ENCODE results near the gene CELF2.

The CELF2 gene

DNA sequence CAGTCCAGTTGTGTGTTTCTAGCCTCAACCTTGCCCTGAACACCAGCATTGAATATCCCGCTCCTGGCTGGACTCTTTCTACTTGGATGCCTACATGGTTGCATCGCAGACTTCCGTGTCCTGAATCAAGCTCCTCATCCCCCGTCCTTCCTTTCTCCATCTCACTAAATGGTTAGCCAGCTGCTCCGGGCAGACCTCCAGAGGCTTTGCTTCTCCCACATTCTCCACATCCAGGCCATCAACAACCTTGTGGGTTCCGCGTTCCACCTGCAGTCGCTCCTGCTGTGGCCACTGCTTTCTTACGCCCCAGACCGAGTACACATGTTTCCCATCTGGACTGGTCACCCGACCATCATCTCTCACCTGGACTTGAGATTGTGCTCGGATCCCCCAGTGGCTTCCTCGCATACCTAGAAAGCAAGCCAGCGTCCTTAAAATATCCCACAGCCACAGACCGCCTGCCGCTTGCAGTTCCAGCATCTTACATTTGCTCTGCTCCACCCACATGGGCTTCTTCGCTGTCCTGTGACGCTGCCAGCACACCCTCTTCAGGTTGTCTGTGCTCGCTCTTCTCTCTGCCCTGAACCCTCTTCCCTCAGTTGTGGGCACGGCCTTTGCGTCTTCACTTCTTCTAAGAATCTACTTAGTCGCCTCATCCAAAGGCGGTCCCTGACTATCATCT, 25.9 kb downstream of the CELF2 start:
- TF ChIP-seq, protein P1, sequence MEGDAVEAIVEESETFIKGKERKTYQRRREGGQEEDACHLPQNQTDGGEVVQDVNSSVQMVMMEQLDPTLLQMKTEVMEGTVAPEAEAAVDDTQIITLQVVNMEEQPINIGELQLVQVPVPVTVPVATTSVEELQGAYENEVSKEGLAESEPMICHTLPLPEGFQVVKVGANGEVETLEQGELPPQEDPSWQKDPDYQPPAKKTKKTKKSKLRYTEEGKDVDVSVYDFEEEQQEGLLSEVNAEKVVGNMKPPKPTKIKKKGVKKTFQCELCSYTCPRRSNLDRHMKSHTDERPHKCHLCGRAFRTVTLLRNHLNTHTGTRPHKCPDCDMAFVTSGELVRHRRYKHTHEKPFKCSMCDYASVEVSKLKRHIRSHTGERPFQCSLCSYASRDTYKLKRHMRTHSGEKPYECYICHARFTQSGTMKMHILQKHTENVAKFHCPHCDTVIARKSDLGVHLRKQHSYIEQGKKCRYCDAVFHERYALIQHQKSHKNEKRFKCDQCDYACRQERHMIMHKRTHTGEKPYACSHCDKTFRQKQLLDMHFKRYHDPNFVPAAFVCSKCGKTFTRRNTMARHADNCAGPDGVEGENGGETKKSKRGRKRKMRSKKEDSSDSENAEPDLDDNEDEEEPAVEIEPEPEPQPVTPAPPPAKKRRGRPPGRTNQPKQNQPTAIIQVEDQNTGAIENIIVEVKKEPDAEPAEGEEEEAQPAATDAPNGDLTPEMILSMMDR (IDR thresholded peaks at IDR 0.05; ENCODE audit: low read length, missing control alignments), result no peak
- no peak overlapping the region for H3K4me3 ChIP-seq (replicated peaks; ENCODE audit: low read depth, low read length)
- no peak for DNase-seq (ENCODE audit: low read depth)

DNA sequence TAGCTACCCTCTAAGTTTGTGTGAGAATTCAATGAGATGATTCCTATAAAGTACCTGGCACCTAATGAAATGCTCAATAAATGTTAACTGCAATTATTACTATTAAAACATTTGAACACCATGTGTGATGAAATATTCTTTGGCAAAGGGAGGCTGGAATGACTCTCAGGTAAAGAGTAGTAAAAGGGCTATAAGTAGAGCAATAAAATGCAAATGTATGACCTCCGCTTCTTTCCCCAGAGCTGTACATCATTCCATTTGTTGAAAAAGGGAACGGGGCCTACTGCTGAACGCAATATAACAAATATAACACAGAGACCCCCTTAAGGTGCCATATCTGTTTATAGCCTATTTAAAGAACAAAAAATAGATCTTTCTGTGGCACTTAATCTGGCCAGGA, 27.8 kb downstream of the CELF2 start:
- H3K4me3 ChIP-seq (replicated peaks; ENCODE audit: low read depth, low read length), result no peak overlapping the region
- DNase-seq (ENCODE audit: low read depth), result no peak
- TF ChIP-seq, protein P1 (IDR thresholded peaks at IDR 0.05; ENCODE audit: low read length, missing control alignments), result no peak

DNA sequence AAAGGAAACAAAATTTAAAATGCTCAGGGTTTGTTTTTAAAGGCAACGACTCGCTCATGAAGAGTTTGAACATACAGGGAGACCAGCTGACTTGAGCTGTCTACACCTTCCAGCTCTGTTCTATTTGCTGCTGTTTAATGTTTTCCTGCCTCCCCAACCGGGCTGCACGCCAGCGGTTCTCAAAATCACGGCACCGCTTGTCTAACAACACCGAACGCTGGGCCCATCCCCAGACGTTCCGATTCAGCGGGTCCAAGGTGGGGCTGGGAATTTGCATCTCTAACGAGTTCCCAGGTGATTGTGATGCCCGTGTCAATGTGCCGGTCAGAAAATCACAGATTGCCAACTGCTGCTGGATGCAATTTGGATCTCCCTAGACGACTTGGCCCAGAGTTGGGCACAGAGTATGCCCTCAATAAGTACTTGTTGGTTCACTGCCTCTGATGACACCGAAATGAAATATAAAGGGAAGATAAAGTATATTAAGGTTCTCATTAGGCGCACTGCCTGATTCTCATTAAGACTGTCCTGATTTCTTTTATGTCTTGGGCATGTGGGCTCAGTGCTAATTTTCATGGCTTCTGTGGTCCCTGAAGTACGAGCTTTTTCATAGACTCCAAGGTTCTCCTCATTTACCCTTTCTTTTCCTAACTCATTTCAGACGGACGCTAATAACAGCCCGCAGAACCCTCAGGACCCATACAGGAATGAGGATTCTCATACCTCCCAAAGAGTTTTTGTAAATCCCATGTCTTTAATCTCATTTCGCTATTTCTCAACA, 28.5 kb downstream of the CELF2 start:
- no peak overlapping the region for H3K4me3 ChIP-seq (replicated peaks; ENCODE audit: low read depth, low read length)
- TF ChIP-seq, protein P1 (IDR thresholded peaks at IDR 0.05; ENCODE audit: low read length, missing control alignments), result no peak
- DNase-seq (ENCODE audit: low read depth), result peak; percentile 34

DNA sequence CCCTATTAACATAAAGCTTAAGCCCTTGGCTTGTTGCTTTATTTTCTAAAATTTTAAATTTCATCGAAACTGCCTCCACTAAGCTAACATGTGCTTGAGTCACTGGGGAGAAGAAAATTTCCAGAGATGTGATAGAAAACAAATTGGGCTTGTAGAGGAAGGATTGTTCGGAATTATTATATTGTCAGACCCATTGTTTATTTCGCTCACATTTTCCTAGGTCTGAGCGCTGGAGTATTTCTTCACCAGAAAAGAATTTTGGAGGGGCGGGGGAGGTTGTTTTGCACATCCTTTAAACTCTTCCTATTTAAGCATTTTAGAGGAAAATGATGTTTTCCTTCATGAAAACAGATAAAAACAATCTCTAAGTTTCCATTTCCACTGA, 29.1 kb downstream of the CELF2 start:
- DNase-seq (ENCODE audit: low read depth), result peak; percentile 38
- H3K4me3 ChIP-seq (replicated peaks; ENCODE audit: low read depth, low read length), result no peak overlapping the region
- TF ChIP-seq, protein P1 (IDR thresholded peaks at IDR 0.05; ENCODE audit: low read length, missing control alignments), result no peak

DNA sequence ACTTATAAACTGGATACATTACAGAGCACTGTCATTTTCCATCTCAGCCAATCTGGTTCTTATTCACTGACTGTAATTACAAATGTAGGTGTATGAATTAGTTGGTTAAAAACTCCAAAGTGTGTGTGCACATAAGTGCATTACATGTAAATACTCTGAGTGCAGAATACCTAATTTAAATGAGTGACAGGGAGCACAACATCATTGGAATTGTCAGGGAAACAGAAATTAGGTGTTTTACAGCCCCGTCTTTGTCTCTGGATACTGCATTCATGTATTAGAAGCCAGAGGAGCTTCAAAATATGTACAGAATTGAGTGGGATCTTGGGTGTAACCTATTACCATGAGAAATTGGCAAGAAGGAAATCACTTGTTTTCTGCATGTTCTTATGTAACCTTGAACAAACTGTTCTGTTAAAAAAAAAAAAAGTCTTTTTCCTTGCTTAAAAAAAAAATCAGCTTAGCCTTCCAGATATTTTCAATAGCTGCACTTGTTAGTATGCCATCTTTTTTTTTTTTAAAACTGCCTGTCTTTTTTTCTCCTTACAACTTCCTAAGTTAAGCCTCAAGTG, 31.1 kb downstream of the CELF2 start:
- H3K4me3 ChIP-seq (replicated peaks; ENCODE audit: low read depth, low read length), result no peak overlapping the region
- TF ChIP-seq, protein P1 (IDR thresholded peaks at IDR 0.05; ENCODE audit: low read length, missing control alignments), result no peak
- no peak for DNase-seq (ENCODE audit: low read depth)

DNA sequence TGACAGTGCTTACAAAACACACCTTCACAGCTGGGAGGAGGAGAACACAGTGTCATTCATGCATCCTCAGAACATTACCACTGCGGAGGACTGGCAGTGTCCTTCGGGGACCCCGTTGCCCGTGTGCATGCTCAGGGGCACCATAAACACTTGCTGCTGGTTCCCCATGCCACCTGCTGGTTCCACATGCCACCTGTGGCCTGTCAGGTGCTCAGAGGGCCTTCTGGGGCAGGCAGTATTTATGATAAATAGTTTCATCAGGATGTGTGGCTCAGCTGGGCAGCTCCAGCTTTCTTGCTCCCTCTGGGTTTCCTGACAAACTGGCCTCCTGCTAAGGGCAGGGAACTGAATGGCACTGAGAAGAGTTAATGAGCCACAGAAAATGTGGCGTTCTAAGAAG, 32.1 kb downstream of the CELF2 start:
- TF ChIP-seq, protein P1 (IDR thresholded peaks at IDR 0.05; ENCODE audit: low read length, missing control alignments), result no peak
- H3K4me3 ChIP-seq (replicated peaks; ENCODE audit: low read depth, low read length), result no peak overlapping the region
- DNase-seq (ENCODE audit: low read depth), result no peak
